Stomach (tissue), 9 donors: ENCODE data around the gene NFIC. TPM values are rescaled to one million over a fixed set of nuclear protein-coding genes. Genes with fewer than 3 reads are reported as not detected.
A peak's percentile ranks its signal among the peaks of the same experiment; 100 is the strongest.

Experiments
- DNase-seq, 2 donors: peaks; one replicate each; pipeline versions ENCODE4 v3.0.0 to v3.0.0-alpha.2; 2013 to 2019
- H3K27ac ChIP-seq, 5 donors: fragments of 200-600 bp in 4 of 5; sonication (generic) in 4 of 5; one replicate each; pipeline ENCODE4 v1.5.1; 2013 to 2019; ENCODE audit warnings: mild to moderate bottlenecking in 1 of 5, moderate library complexity in 1 of 5
- H3K27me3 ChIP-seq, 3 donors: fragments of 200-600 bp; sonication (generic); one replicate each; pipeline ENCODE4 v1.5.1; 2017 to 2019; ENCODE audit warnings: mixed run types in 1 of 3
- H3K36me3 ChIP-seq, 4 donors: fragments of 200-600 bp; sonication (generic); 1 replicate in 3 of 4; 2 replicates in 1 of 4; pipeline ENCODE4 v1.5.1; 2016 to 2019
- H3K4me1 ChIP-seq, 4 donors: fragments of 200-600 bp; sonication (generic); one replicate each; pipeline ENCODE4 v1.5.1; 2016 to 2019
- H3K4me3 ChIP-seq, 4 donors: fragments of 200-600 bp; sonication (generic) in 3 of 4; one replicate each; pipeline ENCODE4 v1.5.1; 2016 to 2019; ENCODE audit warnings: mild to moderate bottlenecking in 1 of 4
- H3K9me3 ChIP-seq, 4 donors: fragments of 200-600 bp; sonication (generic); one replicate each; pipeline ENCODE4 v1.5.1; 2016 to 2019
- CTCF ChIP-seq, 7 experiments: fragments of 450-650 bp in 4 of 7; fragments of 200-600 bp in 3 of 7; sonication (generic) in 3 of 7; IDR thresholded peaks; one replicate each; pipeline ENCODE4 v1.5.1; 2016 to 2019; ENCODE audit warnings: antibody characterized with exemption in 7 of 7, control low read depth in 2 of 7, mild to moderate bottlenecking in 1 of 7
- EP300 ChIP-seq: sonication (generic); formaldehyde crosslinking; IDR thresholded peaks from one replicate; pipeline ENCODE4 v1.6.1; 2017; ENCODE audit warnings: antibody characterized with exemption
- POLR2A ChIP-seq, 4 donors: fragments of 450-650 bp; IDR thresholded peaks; one replicate each; pipeline ENCODE4 v1.6.1; 2016; ENCODE audit warnings: antibody characterized with exemption in 4 of 4, control low read depth in 2 of 4, mild to moderate bottlenecking in 1 of 4, moderate library complexity in 1 of 4
- POLR2AphosphoS5 ChIP-seq, 3 donors: sonication (generic); formaldehyde crosslinking; IDR thresholded peaks; one replicate each; pipeline ENCODE4 v1.6.1; 2016; ENCODE audit warnings: antibody characterized with exemption in 3 of 3
- WGBS, 5 donors: extraction: QIAGEN DNeasy Blood & Tissue Kit in 3 of 5; methylation state at CpG; one replicate each; pipeline versions ENCODE4 v1.1.5 to v1.1.7; 2013 to 2018; 5-methylcytosine and 5-hydroxymethylcytosine counted together
- intact Hi-C: fragments of 100-400 bp; cut with DNase I; formaldehyde crosslinking; loops from one replicate; pipeline ENCODE4 v1.15.1; 2023; ENCODE audit warnings: low total_unique reads
- polyA plus RNA-seq, 3 donors: library from polyadenylated mRNA; stranded (reverse); fragments of 200-250 nt; gene quantifications; one replicate each; pipeline ENCODE4 v1.2.3, GENCODE V29; 2013
- total RNA-seq, 5 donors: library from RNA; depleted of rRNA; stranded (reverse); fragments of >200 nt; gene quantifications; one replicate each; pipeline versions ENCODE4 v1.1.0 to v1.2.3, GENCODE V29; 2014 to 2016
- donor health status: healthy with polysubstance abuse.
- donor health status: Bipolar disorder and iron deficiency.
- donor health status: healthy.

Gene NFIC
- total and polyA plus RNA-seq, 8 donors = 16.7 to 251 (median 47.8) TPM

GRCh38 chr19:3470500-3471128 lies 104.2 kb downstream of the NFIC start:
- Histone ChIP-seq H3K9me3 (no peaks in the 10 kb centered on the region), H3K4me1 (peaks cover 15 to 77% (median 50%) of the 10 kb centered on the region in 4 donors), H3K36me3 (peaks cover 0 to 6% (median 3%) of the 10 kb centered on the region in 4 donors), H3K27me3 (no peaks in the 10 kb centered on the region), H3K4me3 (no peak overlapping the region), H3K27ac (peak overlapping the region in 3 of 5 donors; percentile 18 to 70 (median 34))
- intact Hi-C loops = loop anchor here (5.0 kb wide), 1 partner anchor 148 kb away; no protein-coding TSS in a partner anchor
- WGBS, 5 donors = 51 to 60% (median 55%) methylated on average over 11 of the region's 11 CpGs
- TF ChIP-seq POLR2A (IDR thresholded peaks at IDR 0.05) (no peak), POLR2AphosphoS5 (IDR thresholded peaks at IDR 0.05) (no peak), CTCF (IDR thresholded peaks at IDR 0.05) (no peak), EP300 (no peak)
- DNase-seq = no peak

- peak; percentile 42 to 53 for DNase-seq
- H3K9me3 ChIP-seq = no peaks in the 10 kb centered on the region
- WGBS, 5 donors = 27 to 31% (median 29%) methylated on average over 22 to 24 of the region's 24 CpGs
- H3K27me3 ChIP-seq = no peaks in the 10 kb centered on the region
- H3K4me3 ChIP-seq = no peak overlapping the region
- intact Hi-C loops = loop anchor here (5.0 kb wide), 1 partner anchor 150 kb away; no protein-coding TSS in a partner anchor
- peaks cover 15 to 62% (median 43%) of the 10 kb centered on the region in 4 donors for H3K4me1 ChIP-seq
- peaks cover 0 to 8% (median 2%) of the 10 kb centered on the region in 4 donors for H3K36me3 ChIP-seq
- H3K27ac ChIP-seq = peak overlapping the region in 1 of 5 donors; percentile 62
- no peak for TF ChIP-seq POLR2A (IDR thresholded peaks at IDR 0.05)
- TF ChIP-seq CTCF (IDR thresholded peaks at IDR 0.05) = peak in 5 of 7 experiments; percentile 63 to 83 (median 82)
Measured at GRCh38 chr19:3471954-3472655, 105.7 kb downstream of the NFIC start.

- Histone ChIP-seq H3K27ac (peak overlapping the region; percentile 46 to 74 (median 71)), H3K9me3 (no peaks in the 10 kb centered on the region), H3K4me3 (no peak overlapping the region), H3K27me3 (peaks cover 0 to 7% (median 0%) of the 10 kb centered on the region in 3 donors), H3K36me3 (peaks cover 0 to 8% (median 0%) of the 10 kb centered on the region in 4 donors), H3K4me1 (peaks cover 10 to 51% (median 35%) of the 10 kb centered on the region in 4 donors)
- TF ChIP-seq POLR2AphosphoS5 (IDR thresholded peaks at IDR 0.05) (no peak), EP300 (no peak), POLR2A (IDR thresholded peaks at IDR 0.05) (no peak), CTCF (IDR thresholded peaks at IDR 0.05) (no peak)
- WGBS, 5 donors = 25 to 52% (median 38%) methylated on average over 8 of the region's 8 CpGs
- intact Hi-C loops = loop anchor here (5.0 kb wide), 1 partner anchor 152 kb away; no protein-coding TSS in a partner anchor
- peak; percentile 72 to 84 for DNase-seq
Measured at GRCh38 chr19:3474010-3474409, 107.6 kb downstream of the NFIC start.

GRCh38 chr19:3474614-3475013 lies 108.2 kb downstream of the NFIC start:
- no peak for TF ChIP-seq POLR2AphosphoS5 (IDR thresholded peaks at IDR 0.05)
- TF ChIP-seq CTCF (IDR thresholded peaks at IDR 0.05) = no peak
- no peak overlapping the region for H3K4me3 ChIP-seq
- peak overlapping the region; percentile 39 to 71 (median 49) for H3K27ac ChIP-seq
- WGBS, 5 donors = 69 to 84% (median 79%) methylated on average over 2 of the region's 2 CpGs
- H3K27me3 ChIP-seq = peaks cover 0 to 13% (median 0%) of the 10 kb centered on the region in 3 donors
- no peak for DNase-seq
- H3K4me1 ChIP-seq = peaks cover 10 to 52% (median 38%) of the 10 kb centered on the region in 4 donors
- no peaks in the 10 kb centered on the region for H3K9me3 ChIP-seq
- H3K36me3 ChIP-seq = peaks cover 0 to 8% (median 0%) of the 10 kb centered on the region in 4 donors
- intact Hi-C loops = loop anchor here (5.0 kb wide), 1 partner anchor 152 kb away; no protein-coding TSS in a partner anchor
